Caco-2 (cell line): ENCODE data around the gene CDC42BPG. TPM values are rescaled to one million over a fixed set of nuclear protein-coding genes. Genes with fewer than 3 reads are reported as not detected.
A peak's percentile ranks its signal among the peaks of the same experiment; 100 is the strongest.

Experiments used
- BruUV-seq: library from RNA; stranded (reverse); fragments of 400-500 nt; replicated peaks from 2 replicates; lab custom pipeline; 2021; lab: Mats Ljungman, UMichigan
- CTCF ChIA-PET: fragments of 300-600 bp; sonication (Branson Sonifier 250); formaldehyde crosslinking; loops from one replicate; lab custom pipeline; 2022; ENCODE audit warnings: antibody characterized with exemption; lab: Charles Lee
- POLR2A ChIA-PET: fragments of 300-600 bp; sonication (Branson Sonifier 250); formaldehyde crosslinking; loops from one replicate; lab custom pipeline; 2022; ENCODE audit warnings: antibody characterized with exemption; lab: Charles Lee
- DNase-seq, 2 experiments: peaks; one replicate each; pipeline versions ENCODE4 v3.0.0 to v3.0.0-alpha.2; 2020 to 2022
- H3K27me3 ChIP-seq: replicated peaks from 2 replicates; pipeline ENCODE4 v1.6.0; 2011; ENCODE audit warnings: low read length; ENCODE audit not compliant: control insufficient read depth, insufficient read depth
- H3K36me3 ChIP-seq: 2 replicates; pipeline ENCODE4 v1.5.1; 2011; ENCODE audit warnings: low read length; ENCODE audit not compliant: control insufficient read depth, insufficient read depth
- H3K4me1 ChIP-seq: fragments of 250-450 bp; sonication (Bioruptor Pico); 2 replicates; pipeline ENCODE4 v1.5.1; 2020; ENCODE audit warnings: mild to moderate bottlenecking
- H3K4me3 ChIP-seq: 2 replicates; pipeline ENCODE4 v1.5.1; 2011; ENCODE audit warnings: low read depth, mild to moderate bottlenecking, control low read depth, low read length
- H3K9me3 ChIP-seq: fragments of 250-450 bp; sonication (Bioruptor Pico); 2 replicates; pipeline ENCODE4 v1.5.1; 2020; ENCODE audit warnings: mild to moderate bottlenecking, moderate library complexity
- H3K27ac Mint-ChIP-seq: one replicate; pipeline ENCODE4 v1.8.0; 2022; ENCODE audit warnings: mixed read lengths; ENCODE audit not compliant: unreplicated experiment
- H3K27me3 Mint-ChIP-seq: one replicate; pipeline ENCODE4 v1.8.0; 2022; ENCODE audit warnings: mixed read lengths; ENCODE audit not compliant: insufficient read depth, unreplicated experiment
- H3K36me3 Mint-ChIP-seq: one replicate; pipeline ENCODE4 v1.8.0; 2022; ENCODE audit warnings: mild to moderate bottlenecking, mixed read lengths; ENCODE audit not compliant: insufficient read depth, unreplicated experiment
- H3K4me1 Mint-ChIP-seq: one replicate; pipeline ENCODE4 v1.8.0; 2022; ENCODE audit warnings: low read depth, mixed read lengths; ENCODE audit not compliant: unreplicated experiment
- H3K4me3 Mint-ChIP-seq: one replicate; pipeline ENCODE4 v1.8.0; 2022; ENCODE audit warnings: mild to moderate bottlenecking, moderate library complexity, mixed read lengths; ENCODE audit not compliant: unreplicated experiment
- H3K9me3 Mint-ChIP-seq: one replicate; pipeline ENCODE4 v1.8.0; 2022; ENCODE audit warnings: mixed read lengths; ENCODE audit not compliant: unreplicated experiment
- intact Hi-C: fragments of 100-400 bp; cut with micrococcal nuclease; formaldehyde crosslinking; loops from one replicate; pipeline ENCODE4 v1.10.0; 2022; ENCODE audit not compliant: unreplicated experiment
- total RNA-seq: library from RNA; stranded (reverse); gene quantifications from 2 replicates; pipeline ENCODE4 v1.2.3, GENCODE V29; 2022
- TF ChIP-seq, protein P1 (sequence below), 2 experiments: fragments of 200-600 bp in 1 of 2; IDR thresholded peaks; 1 replicate in 1 of 2; 2 replicates in 1 of 2; pipeline versions ENCODE4 v1.5.1 to v1.8.0; 2011 to 2022; ENCODE audit warnings: antibody characterized with exemption in 1 of 2, control low read depth in 1 of 2, inconsistent platforms in 1 of 2, low read depth in 1 of 2, low read length in 1 of 2, mild to moderate bottlenecking in 1 of 2, moderate library complexity in 1 of 2; ENCODE audit not compliant: insufficient read depth in 1 of 2, severe bottlenecking in 1 of 2, unreplicated experiment in 1 of 2

CDC42BPG gene
- total RNA-seq, 1 experiment from 2014 or later: 29.1 TPM

GRCh38 chr11:64877390-64878222, 33.2 kb upstream of the CDC42BPG start:
- intact Hi-C loops: loop anchor here (1.0 to 2.0 kb wide), 3 partner anchors 12 to 30 kb away; no protein-coding TSS in a partner anchor
- TF ChIP-seq, protein P1, sequence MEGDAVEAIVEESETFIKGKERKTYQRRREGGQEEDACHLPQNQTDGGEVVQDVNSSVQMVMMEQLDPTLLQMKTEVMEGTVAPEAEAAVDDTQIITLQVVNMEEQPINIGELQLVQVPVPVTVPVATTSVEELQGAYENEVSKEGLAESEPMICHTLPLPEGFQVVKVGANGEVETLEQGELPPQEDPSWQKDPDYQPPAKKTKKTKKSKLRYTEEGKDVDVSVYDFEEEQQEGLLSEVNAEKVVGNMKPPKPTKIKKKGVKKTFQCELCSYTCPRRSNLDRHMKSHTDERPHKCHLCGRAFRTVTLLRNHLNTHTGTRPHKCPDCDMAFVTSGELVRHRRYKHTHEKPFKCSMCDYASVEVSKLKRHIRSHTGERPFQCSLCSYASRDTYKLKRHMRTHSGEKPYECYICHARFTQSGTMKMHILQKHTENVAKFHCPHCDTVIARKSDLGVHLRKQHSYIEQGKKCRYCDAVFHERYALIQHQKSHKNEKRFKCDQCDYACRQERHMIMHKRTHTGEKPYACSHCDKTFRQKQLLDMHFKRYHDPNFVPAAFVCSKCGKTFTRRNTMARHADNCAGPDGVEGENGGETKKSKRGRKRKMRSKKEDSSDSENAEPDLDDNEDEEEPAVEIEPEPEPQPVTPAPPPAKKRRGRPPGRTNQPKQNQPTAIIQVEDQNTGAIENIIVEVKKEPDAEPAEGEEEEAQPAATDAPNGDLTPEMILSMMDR (IDR thresholded peaks at IDR 0.05; ENCODE audit: insufficient read depth in 1 of 2, low read depth in 1 of 2, low read length in 1 of 2, severe bottlenecking in 1 of 2, unreplicated experiment in 1 of 2): no peak
- H3K27ac Mint-ChIP-seq: peak overlapping the region; percentile 82
- H3K36me3 Mint-ChIP-seq: peaks cover 70% of the 10 kb centered on the region
- H3K4me3 Mint-ChIP-seq: peak overlapping the region; percentile 85
- Histone ChIP-seq H3K36me3 (0 out of 2 replicates have a peak, but pooled peaks cover 3% of the 10 kb centered on the region), H3K4me3 (peak overlapping the region; percentile 57), H3K9me3 (no peaks in the 10 kb centered on the region), H3K4me1 (peaks cover 34% of the 10 kb centered on the region), H3K27me3 (no peaks in the 10 kb centered on the region)
- H3K9me3 Mint-ChIP-seq: no peaks in the 10 kb centered on the region
- ChIA-PET POLR2A (interaction anchor here (0.6 to 3.5 kb wide), 7 partner anchors 11 to 99 kb away, joined by 3 to 21 read pairs (median 3); partner anchors contain the start of genes MEN1 and SF1), CTCF (interaction anchor here (0.6 to 3.2 kb wide), 8 partner anchors 11 to 178 kb away, joined by 3 to 17 read pairs (median 8); partner anchors contain the start of gene CDC42BPG)
- DNase-seq: no peak
- no TSS peak for BruUV-seq
- peaks cover 16% of the 10 kb centered on the region for H3K4me1 Mint-ChIP-seq
- no peaks in the 10 kb centered on the region for H3K27me3 Mint-ChIP-seq

DNA sequence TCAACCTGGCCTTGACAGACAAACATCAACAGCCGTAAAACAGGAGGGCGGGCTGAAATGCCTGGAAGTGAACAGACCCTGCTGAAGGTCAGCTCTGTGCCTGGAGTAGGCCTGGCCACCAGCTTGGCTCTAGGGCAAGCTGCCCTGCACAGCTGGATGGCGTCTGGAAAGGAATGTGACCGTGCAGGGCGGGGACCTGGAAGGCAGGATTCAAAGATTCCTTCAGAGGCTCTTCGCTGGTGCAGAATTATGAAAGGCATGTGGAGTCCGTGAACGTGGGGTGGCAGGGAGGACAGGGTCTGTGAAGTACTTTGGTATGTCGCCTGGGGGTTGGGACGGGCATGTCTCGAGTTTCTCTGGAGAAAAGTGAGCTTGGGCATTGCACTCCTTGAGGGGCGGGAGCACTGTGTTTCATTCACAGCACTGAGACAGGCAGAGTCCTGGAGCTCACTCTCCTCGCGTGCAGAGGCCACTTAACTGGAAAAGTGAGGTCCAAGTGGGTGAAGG, 32.4 kb upstream of the CDC42BPG start:
- Histone ChIP-seq H3K4me3 (peak overlapping the region; percentile 57), H3K27me3 (no peaks in the 10 kb centered on the region), H3K9me3 (no peaks in the 10 kb centered on the region), H3K36me3 (0 out of 2 replicates have a peak, but pooled peaks cover 3% of the 10 kb centered on the region), H3K4me1 (peaks cover 42% of the 10 kb centered on the region)
- CTCF ChIA-PET: interaction anchor here (0.6 to 3.2 kb wide), 5 partner anchors 12 to 33 kb away, joined by 3 to 16 read pairs (median 4); partner anchors contain the start of gene CDC42BPG
- Mint-ChIP-seq H3K27me3 (no peaks in the 10 kb centered on the region), H3K27ac (peak overlapping the region; percentile 82), H3K4me1 (peaks cover 17% of the 10 kb centered on the region), H3K36me3 (peaks cover 76% of the 10 kb centered on the region), H3K4me3 (peak overlapping the region; percentile 85), H3K9me3 (no peaks in the 10 kb centered on the region)
- DNase-seq: peak; percentile 77 to 90
- TF ChIP-seq, protein P1 (IDR thresholded peaks at IDR 0.05; ENCODE audit: insufficient read depth in 1 of 2, low read depth in 1 of 2, low read length in 1 of 2, severe bottlenecking in 1 of 2, unreplicated experiment in 1 of 2): no peak
- POLR2A ChIA-PET: interaction anchor here (0.6 to 3.5 kb wide), 6 partner anchors 11 to 98 kb away, joined by 3 to 21 read pairs (median 4); partner anchors contain the start of genes MEN1 and SF1
- TSS peak; percentile 35 for BruUV-seq
- intact Hi-C loops: no loop called here

- DNase-seq: no peak
- CTCF ChIA-PET: interaction anchor here (0.6 to 3.2 kb wide), 5 partner anchors 12 to 122 kb away, joined by 4 to 16 read pairs (median 4); no protein-coding TSS in a partner anchor
- 0 out of 2 replicates have a peak, but pooled peaks cover 6% of the 10 kb centered on the region for H3K36me3 ChIP-seq
- peaks cover 21% of the 10 kb centered on the region for H3K4me1 Mint-ChIP-seq
- H3K27me3 Mint-ChIP-seq: no peaks in the 10 kb centered on the region
- H3K9me3 ChIP-seq: no peaks in the 10 kb centered on the region
- POLR2A ChIA-PET: interaction anchor here (1.4 to 3.5 kb wide), 2 partner anchors 13 to 98 kb away, joined by 3 to 21 read pairs; partner anchors contain the start of gene SF1
- peak overlapping the region; percentile 82 for H3K27ac Mint-ChIP-seq
- no peaks in the 10 kb centered on the region for H3K27me3 ChIP-seq
- H3K4me3 Mint-ChIP-seq: peak overlapping the region; percentile 85
- peak overlapping the region; percentile 57 for H3K4me3 ChIP-seq
- peaks cover 48% of the 10 kb centered on the region for H3K4me1 ChIP-seq
- H3K36me3 Mint-ChIP-seq: peaks cover 82% of the 10 kb centered on the region
- no TSS peak for BruUV-seq
- H3K9me3 Mint-ChIP-seq: no peaks in the 10 kb centered on the region
- TF ChIP-seq, protein P1 (IDR thresholded peaks at IDR 0.05; ENCODE audit: insufficient read depth in 1 of 2, low read depth in 1 of 2, low read length in 1 of 2, severe bottlenecking in 1 of 2, unreplicated experiment in 1 of 2): no peak
- intact Hi-C loops: no loop called here
Measured at GRCh38 chr11:64876229-64876750, 31.8 kb upstream of the CDC42BPG start.
